Panc1 (cell line): ENCODE data around the gene ADCK2.

Experiments
- POLR2AphosphoS5 ChIP-seq: IDR thresholded peaks from 2 replicates; pipeline ENCODE4 v1.6.1; 2012; ENCODE audit warnings: mild to moderate bottlenecking, low read depth, low read length, moderate library complexity
- TF ChIP-seq, protein P1 (sequence below): fragments of 450-650 bp; IDR thresholded peaks from 2 replicates; pipeline ENCODE4 v1.5.1; 2017; ENCODE audit warnings: mild to moderate bottlenecking

DNA sequence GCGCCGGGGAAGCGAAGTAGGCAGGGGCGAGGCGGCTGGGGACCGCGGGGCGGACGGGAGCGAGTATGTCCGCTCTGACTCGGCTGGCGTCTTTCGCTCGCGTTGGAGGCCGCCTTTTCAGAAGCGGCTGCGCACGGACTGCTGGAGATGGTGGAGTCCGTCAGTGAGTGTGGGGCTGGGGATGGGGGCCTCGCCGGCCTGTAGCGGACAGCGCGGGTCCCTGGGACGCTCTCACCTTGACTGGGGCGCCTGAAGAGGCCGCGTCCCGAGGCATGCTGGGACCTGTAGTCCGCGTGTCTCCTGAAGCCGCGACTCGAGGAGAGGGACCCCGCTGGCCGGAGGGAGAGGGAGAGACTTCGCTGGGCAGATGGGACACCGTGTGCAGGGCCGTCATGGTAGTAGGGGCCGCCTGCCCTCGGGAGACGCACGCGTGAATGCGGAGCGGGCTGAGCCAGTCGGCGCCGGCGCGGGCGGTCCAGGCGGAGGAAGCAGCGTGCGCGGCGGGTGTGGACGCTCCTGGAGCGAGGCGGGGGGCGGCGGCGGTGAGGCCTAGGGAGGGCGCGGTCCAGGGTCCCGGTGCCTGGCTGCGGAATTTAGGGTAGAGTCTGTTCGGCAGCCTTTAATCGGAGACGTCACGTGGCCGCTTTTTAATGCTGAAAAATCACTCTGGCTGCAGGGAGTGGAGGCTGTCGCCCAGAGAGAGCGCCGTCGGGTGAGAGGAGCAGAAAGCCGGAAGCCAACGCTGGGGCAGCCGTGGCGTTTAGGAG lies 24.1 kb downstream of the ADCK2 start, which contains the start of gene NDUFB2:
- TF ChIP-seq, protein P1, sequence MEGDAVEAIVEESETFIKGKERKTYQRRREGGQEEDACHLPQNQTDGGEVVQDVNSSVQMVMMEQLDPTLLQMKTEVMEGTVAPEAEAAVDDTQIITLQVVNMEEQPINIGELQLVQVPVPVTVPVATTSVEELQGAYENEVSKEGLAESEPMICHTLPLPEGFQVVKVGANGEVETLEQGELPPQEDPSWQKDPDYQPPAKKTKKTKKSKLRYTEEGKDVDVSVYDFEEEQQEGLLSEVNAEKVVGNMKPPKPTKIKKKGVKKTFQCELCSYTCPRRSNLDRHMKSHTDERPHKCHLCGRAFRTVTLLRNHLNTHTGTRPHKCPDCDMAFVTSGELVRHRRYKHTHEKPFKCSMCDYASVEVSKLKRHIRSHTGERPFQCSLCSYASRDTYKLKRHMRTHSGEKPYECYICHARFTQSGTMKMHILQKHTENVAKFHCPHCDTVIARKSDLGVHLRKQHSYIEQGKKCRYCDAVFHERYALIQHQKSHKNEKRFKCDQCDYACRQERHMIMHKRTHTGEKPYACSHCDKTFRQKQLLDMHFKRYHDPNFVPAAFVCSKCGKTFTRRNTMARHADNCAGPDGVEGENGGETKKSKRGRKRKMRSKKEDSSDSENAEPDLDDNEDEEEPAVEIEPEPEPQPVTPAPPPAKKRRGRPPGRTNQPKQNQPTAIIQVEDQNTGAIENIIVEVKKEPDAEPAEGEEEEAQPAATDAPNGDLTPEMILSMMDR: no peak
- TF ChIP-seq POLR2AphosphoS5: peak; percentile 90
